ENCODE measurements around the gene BRD3OS. TPM values are rescaled to one million over a fixed set of nuclear protein-coding genes. Genes with fewer than 3 reads are reported as not detected.
A peak's percentile ranks its signal among the peaks of the same experiment; 100 is the strongest.

BRD3OS gene
- total and polyA plus RNA-seq, 2 of the 4 experiments (the other 2 are of a cell fraction), result 15.8 to 20.7 TPM

DNA sequence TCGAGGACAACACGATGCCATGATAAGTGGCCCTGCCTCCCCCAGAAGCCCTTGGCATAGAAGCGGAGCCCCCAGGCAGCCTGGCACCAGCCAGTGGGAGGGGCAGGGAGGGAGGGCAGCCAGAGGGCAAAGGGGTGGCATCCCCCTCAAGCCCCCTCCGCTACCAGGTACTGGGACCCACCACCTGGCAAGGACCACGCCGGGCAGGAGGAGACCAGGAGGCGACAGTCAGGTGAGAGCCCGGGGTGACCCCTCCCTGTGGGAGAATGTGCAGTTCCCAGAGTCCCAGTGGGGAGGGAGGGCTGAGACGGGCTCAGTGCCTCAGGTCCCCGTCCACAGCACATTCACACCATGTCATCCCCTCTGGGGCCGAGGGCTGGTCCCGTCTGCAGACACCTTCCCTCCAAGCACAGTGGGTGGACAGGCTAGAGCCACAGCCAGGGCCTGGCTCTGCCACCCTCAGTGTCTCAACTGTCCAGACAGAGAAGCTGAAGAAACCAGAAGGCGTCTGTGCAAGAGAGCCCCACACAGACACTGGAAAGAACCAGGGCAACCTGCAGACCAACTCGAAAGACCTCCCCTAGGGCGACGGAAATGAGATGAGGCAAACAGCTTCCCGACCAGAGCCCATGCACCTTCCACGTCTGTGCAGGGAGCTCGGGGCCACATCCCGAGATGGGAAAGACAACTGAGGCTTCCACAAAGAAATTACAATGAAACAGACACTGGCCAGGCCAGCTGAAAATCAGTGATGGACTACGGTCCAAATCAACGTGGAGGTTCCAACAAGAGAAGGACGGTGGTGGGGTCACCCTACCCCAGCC lies 31.4 kb downstream of the BRD3OS start (continued):
- TF ChIP-seq BHLHE40 (IDR thresholded peaks at IDR 0.05; ENCODE audit: low read depth, low read length), result no peak

DNA sequence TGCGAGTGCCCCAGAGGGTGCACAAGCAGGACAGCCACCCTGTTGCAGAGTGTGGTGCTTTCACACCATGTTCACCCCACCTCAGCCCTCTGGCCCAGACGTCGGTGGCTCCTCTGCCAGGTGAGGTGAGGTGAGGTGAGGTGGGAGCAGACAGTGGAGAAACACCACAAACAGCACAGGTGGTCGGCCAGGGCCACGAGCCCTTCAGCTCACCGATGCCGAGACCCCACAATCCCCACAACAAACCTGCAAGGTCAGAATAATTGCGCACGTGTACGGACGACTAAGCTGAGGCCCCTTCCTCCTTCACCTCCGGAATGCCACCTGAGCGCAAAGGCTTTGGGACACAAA lies 32.0 kb downstream of the BRD3OS start:
- H3K23ac ChIP-seq (ENCODE audit: low read depth, low read length), result no peak overlapping the region
- ChIA-PET CTCF (no interaction called here), POLR2A (ENCODE audit: unreplicated experiment) (no interaction called here)
- in situ Hi-C loops (cut with MboI; ENCODE audit: low sequenced_read_pairs), result no loop called here
- H3K27me3 ChIP-seq (ENCODE audit: control insufficient read depth, insufficient read depth, low read length), result no peaks in the 10 kb centered on the region
- H3K79me1 ChIP-seq (ENCODE audit: low read depth in 1 of 2, low read length in 2 of 2), result peaks cover 41 to 87% of the 10 kb centered on the region in 2 experiments
- no peak for DNase-seq
- H3K9me3 ChIP-seq (ENCODE audit: control insufficient read depth, insufficient read depth, low read length), result no peaks in the 10 kb centered on the region
- intact Hi-C loops (cut with micrococcal nuclease), result no loop called here
- ATAC-seq (ENCODE audit: low read depth), result no peak
- H3K4me2 ChIP-seq (ENCODE audit: low read depth, low read length), result no peak overlapping the region
- peaks cover 18% of the 10 kb centered on the region for H3K4me1 ChIP-seq (ENCODE audit: control insufficient read depth, insufficient read depth, low read length)
- H3K14ac ChIP-seq (replicated peaks; ENCODE audit: low read depth, low read length), result no peak overlapping the region
- H4K91ac ChIP-seq (ENCODE audit: insufficient read depth, low read depth, low read length), result no peak overlapping the region
- H4K8ac ChIP-seq (ENCODE audit: low read depth in 2 of 2, low read length in 2 of 2), result no peak overlapping the region
- H4K20me1 ChIP-seq (ENCODE audit: insufficient read depth, low read length), result peaks cover 86% of the 10 kb centered on the region
- no peak overlapping the region for H3K56ac ChIP-seq (ENCODE audit: extremely low read depth, insufficient read depth, low read length)
- no peak overlapping the region for H3K4me3 ChIP-seq (ENCODE audit: insufficient read depth, low read depth, low read length)
- dilution Hi-C loops (cut with HindIII; ENCODE audit: low sequenced_read_pairs, unreplicated experiment), result no loop called here
- no TSS peak for BruUV-seq (replicated peaks)
- no peak overlapping the region for H2BK5ac ChIP-seq (ENCODE audit: low read depth, low read length, poor library complexity, severe bottlenecking)
- no peak overlapping the region for H2BK15ac ChIP-seq (ENCODE audit: low read depth, low read length)
- H2AK9ac ChIP-seq (replicated peaks; ENCODE audit: low read depth, low read length, poor library complexity), result peak overlapping the region; percentile 83
- WGBS, 2 experiments (ENCODE audit: extremely low coverage in 2 of 2, insufficient read length in 1 of 2), result 87% methylated on average over 6 of the region's 13 CpGs; no CpG with 5 or more reads in 1 of the 2 experiments
- H2AFZ ChIP-seq (replicated peaks; ENCODE audit: low read length, poor library complexity), result no peak overlapping the region
- peaks cover 11% of the 10 kb centered on the region for H3K36me3 ChIP-seq (ENCODE audit: control insufficient read depth, insufficient read depth, low read length)
- H3K27ac ChIP-seq (ENCODE audit: insufficient read depth, low read length), result no peak overlapping the region
- H2AK5ac ChIP-seq (ENCODE audit: low read depth, low read length), result no peak overlapping the region
- H4K5ac ChIP-seq (ENCODE audit: low read depth, low read length), result no peak overlapping the region
- H3K18ac ChIP-seq (ENCODE audit: low read depth, low read length), result no peak overlapping the region
- no peak overlapping the region for H2BK120ac ChIP-seq (ENCODE audit: low read depth, low read length)
- H3K9me1 ChIP-seq (ENCODE audit: insufficient read depth, low read length), result peaks cover 7% of the 10 kb centered on the region; the same call in 1 of the 2 replicates
- no peak overlapping the region for H2BK20ac ChIP-seq (ENCODE audit: low read depth, low read length)
- no peak overlapping the region for H3K9ac ChIP-seq (ENCODE audit: low read depth, low read length)
- no peak overlapping the region for H3K4ac ChIP-seq (ENCODE audit: low read depth, low read length)
- TF ChIP-seq BHLHE40 (IDR thresholded peaks at IDR 0.05; ENCODE audit: low read depth, low read length) (no peak), MAFK (IDR thresholded peaks at IDR 0.05; ENCODE audit: low read depth, low read length) (no peak), RAD21 (IDR thresholded peaks at IDR 0.05; ENCODE audit: low read length) (no peak), RCOR1 (IDR thresholded peaks at IDR 0.05; ENCODE audit: insufficient replicate concordance, low read length) (no peak), RFX5 (IDR thresholded peaks at IDR 0.05; ENCODE audit: low read depth, low read length) (no peak), MXI1 (IDR thresholded peaks at IDR 0.05; ENCODE audit: borderline replicate concordance, low read depth, low read length) (no peak), SMC3 (IDR thresholded peaks at IDR 0.05; ENCODE audit: low read depth, low read length) (no peak), NFE2L2 (IDR thresholded peaks at IDR 0.05; ENCODE audit: low read depth, low read length) (no peak), POLR2A (IDR thresholded peaks at IDR 0.05; ENCODE audit: low read depth, low read length) (no peak), FOS (IDR thresholded peaks at IDR 0.05; ENCODE audit: low read depth, low read length) (no peak)
- TF ChIP-seq, protein P1, sequence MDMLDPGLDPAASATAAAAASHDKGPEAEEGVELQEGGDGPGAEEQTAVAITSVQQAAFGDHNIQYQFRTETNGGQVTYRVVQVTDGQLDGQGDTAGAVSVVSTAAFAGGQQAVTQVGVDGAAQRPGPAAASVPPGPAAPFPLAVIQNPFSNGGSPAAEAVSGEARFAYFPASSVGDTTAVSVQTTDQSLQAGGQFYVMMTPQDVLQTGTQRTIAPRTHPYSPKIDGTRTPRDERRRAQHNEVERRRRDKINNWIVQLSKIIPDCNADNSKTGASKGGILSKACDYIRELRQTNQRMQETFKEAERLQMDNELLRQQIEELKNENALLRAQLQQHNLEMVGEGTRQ (IDR thresholded peaks at IDR 0.05; ENCODE audit: low read depth, low read length), result no peak
- TF ChIP-seq, protein P2, sequence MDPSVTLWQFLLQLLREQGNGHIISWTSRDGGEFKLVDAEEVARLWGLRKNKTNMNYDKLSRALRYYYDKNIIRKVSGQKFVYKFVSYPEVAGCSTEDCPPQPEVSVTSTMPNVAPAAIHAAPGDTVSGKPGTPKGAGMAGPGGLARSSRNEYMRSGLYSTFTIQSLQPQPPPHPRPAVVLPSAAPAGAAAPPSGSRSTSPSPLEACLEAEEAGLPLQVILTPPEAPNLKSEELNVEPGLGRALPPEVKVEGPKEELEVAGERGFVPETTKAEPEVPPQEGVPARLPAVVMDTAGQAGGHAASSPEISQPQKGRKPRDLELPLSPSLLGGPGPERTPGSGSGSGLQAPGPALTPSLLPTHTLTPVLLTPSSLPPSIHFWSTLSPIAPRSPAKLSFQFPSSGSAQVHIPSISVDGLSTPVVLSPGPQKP (IDR thresholded peaks at IDR 0.05; ENCODE audit: borderline replicate concordance, low read depth, low read length), result no peak
- TF ChIP-seq, protein P3, sequence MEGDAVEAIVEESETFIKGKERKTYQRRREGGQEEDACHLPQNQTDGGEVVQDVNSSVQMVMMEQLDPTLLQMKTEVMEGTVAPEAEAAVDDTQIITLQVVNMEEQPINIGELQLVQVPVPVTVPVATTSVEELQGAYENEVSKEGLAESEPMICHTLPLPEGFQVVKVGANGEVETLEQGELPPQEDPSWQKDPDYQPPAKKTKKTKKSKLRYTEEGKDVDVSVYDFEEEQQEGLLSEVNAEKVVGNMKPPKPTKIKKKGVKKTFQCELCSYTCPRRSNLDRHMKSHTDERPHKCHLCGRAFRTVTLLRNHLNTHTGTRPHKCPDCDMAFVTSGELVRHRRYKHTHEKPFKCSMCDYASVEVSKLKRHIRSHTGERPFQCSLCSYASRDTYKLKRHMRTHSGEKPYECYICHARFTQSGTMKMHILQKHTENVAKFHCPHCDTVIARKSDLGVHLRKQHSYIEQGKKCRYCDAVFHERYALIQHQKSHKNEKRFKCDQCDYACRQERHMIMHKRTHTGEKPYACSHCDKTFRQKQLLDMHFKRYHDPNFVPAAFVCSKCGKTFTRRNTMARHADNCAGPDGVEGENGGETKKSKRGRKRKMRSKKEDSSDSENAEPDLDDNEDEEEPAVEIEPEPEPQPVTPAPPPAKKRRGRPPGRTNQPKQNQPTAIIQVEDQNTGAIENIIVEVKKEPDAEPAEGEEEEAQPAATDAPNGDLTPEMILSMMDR (conservative IDR thresholded peaks at IDR 0.05; ENCODE audit: low read depth, low read length), result no peak
